NCI-H1092 (cell line): ENCODE results near the gene FAM168B.
A peak's percentile ranks its signal among the peaks of the same experiment; 100 is the strongest.

Source experiments
- DNase-seq: peaks from one replicate; lab custom pipeline; 2025; lab: John Stamatoyannopoulos, UW

FAM168B gene

DNA sequence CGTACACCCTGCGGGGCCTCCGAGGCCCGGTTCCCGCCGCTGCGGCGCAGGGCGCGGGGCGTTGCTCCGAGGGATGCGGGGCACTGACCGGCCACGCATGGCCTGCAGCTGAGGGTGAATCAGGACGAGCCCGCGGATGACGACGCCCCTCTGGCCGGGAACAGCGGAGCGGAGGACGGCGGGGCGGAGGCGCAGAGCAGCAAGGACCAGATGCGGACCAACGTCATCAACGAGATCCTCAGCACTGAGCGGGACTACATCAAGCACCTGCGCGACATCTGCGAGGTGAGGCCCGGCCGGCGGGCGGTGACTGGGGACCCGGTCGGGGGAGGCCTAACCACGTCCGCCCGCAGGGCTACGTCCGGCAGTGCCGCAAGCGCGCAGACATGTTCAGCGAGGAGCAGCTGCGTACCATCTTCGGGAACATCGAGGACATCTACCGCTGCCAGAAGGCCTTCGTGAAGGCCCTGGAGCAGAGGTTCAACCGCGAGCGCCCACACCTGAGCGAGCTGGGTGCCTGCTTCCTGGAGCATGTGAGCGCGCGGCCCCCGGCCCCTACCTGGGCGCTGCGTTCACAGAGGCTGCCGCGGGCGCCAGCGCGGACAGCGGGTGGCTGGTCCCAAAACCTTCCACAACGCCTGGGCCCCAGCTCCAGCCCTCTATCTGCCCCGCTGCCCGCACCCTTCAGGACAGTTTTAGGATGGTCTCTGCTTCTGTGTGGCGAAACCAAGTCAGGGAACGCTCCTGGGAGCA is 53.2 kb downstream of the FAM168B start:
- no peak for DNase-seq

DNA sequence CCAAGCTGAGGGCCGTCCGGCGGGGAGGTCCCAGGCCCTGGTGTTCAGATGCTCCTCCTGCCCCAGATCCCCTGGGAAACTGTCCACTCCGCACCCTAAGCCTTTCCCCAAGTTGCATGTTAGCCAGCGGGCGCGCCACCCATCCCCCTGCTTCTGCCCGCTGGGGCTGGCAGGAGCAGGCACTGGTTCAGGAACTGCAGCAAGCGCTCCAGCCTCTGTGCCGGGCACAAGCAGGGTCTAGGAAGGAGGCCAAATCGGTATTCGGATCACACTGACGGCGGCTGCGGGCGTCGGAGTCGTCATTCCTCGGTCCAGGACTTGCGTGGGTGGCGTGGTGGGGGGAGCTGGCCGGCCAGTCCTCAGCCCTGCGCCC is 53.7 kb downstream of the FAM168B start:
- DNase-seq, result no peak

DNA sequence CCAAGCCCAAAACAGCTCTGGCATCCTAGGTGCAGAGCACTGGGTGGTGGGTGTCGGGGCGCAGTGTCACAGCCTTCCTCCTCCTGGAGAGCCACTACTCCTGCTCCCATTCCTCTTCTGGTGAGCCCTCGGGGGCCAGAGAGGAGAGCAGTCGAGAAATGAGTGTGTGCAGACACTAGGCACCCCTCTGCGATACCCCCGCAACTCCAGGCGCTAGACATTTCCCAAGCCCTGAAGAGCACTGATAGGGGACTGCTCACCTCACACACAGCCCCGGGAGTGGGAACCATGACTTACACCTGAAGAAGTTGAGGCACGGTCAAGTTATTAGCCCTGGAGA is 54.2 kb downstream of the FAM168B start:
- no peak for DNase-seq

DNA sequence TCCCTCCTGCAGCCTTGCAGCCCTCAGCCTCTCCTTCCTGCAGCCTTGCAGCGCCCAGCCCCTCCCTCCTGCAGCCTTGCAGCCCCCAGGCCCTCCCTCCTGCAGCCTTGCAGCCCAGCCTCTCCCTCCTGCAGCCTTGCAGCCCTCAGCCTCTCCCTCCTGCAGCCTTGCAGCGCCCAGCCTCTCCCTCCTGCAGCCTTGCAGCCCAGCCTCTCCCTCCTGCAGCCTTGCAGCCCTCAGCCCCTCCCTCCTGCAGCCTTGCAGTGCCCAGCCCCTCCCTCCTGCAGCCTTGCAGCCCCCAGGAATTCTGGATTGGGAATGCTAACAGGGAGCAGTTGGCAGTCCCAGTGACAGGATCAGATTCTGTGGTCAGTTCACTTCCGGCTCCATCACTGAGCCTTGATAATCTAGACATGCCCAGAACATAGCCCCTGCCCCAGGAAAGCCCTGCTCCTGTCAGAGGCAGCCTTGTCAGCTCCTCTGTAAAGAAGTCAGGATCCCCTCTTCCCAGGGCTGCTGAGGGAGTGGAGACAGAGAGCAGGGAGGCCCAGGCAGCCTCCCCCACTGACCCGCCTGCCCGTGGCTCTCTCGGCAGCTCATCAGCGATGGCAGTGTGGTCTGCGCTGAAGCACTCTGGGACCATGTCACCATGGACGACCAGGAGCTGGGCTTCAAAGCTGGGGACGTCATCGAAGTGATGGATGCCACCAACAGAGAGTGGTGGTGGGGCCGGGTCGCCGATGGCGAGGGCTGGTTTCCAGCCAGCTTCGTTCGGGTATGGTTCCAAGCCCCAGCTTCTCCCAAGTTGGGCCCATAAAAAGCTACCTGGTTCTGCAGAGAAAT is 54.8 kb downstream of the FAM168B start:
- DNase-seq, result no peak

DNA sequence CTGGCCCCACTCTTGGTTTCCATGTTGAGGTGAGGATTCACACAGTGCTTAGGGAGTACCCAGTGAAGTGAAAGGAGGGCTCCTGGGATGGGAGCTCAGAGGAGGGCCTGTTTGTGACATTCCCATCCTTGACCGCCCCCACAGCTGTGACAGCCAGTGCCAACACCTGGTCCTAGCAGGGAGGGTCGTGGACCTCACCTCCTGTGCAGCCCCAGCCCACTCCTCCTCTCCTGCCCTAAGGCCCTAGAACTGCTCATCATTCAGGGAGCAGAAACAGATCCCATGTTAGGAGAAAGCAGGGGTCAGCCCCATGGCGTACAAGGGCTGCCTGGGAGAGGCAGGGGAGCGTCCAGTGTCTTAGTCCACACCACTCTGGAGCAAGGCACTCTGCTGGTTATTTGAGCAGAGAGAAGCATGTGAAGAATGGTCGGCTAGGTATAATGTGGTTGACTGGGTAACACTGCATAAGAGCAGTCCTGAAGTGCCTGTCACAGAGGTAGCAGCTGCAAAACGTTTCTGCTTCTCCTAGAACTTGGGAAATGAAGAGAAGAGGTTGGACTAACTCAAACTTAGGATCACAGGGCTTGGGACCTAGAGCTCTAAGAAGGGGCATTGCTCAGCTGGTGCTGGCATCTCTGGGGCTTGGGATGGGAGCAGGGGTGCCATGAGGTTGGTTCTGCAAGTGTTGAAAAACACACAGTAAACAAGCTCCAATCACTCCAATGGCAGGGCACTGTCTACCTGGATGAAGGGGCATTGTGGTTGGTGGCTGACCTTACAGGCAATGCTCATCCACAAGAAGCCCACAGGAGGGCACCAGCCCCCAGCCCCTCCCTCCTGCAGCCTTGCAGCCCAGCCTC is 55.6 kb downstream of the FAM168B start:
- DNase-seq, result no peak

DNA sequence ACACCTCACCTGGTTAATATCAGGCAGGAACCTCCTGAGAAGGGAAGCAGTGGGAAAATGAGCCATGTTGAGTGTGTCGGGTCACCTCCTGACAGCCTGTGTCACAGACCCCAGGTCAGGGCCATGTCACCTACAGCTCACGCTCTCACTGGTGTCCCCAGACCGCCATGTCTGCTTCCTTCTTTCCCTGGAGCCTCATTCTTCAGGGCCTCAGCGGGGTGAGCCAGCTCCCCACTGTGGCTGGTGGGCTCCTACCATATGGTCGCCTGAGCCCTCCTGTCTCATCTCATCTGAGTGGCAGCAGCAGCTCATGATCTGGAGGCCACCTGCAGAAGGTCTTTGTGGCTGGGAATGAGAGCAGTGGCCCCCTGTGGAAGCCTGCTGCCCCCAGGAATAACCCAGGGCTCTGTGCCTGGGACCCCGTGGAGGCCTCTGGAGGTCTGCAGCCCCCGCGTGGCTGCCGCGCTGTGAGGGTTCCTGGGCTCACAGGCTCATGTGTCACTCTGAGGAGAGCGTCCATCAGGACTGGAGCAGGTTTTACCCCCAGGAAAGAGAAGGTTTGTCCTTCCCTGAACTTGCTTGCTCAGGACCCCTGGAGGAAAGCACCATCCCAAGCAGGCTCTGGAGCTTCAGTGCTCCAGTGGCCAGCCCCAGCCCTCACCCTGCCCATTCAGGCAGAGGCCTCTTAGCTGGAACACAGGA is 56.4 kb downstream of the FAM168B start:
- DNase-seq, result no peak

DNA sequence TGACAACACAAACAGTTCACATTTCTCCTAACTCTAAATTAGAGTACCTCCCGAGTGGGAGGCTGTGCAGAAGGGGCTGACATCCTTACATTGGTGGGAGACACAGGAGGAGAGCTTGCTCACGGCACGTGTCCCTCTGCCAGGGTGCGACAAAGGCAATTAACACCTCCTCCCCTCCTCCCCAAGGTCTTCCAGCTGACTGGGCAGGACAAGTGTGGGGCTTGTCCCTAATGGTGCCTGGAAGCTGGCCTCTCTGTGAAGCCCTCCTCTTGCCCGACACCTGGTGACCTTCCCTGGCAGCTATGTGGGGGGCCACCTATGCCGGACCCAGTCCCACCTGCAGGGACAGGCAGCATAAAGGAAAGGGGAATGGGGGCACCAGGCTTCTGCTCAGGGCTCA is 57.0 kb downstream of the FAM168B start:
- DNase-seq, result no peak

DNA sequence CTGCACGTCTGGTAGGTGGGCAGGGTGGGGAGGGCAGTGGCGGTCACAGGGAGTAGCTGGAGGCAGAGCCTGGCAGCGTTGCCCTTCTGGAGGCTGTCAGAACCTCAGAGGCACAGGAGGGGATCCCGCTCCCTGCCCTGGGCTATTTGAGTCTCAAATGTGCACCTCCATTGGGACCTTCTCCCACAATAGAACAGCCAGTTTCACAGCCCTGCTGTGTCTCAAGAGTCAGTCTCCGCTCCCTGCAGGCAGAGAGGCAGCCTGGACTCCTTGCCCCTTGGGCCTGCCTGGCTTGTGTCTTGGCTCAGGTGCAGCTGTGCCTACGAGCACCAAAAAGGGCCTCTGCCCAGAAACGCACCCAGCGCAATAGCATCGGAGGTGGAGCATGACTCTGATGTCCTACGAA is 57.4 kb downstream of the FAM168B start:
- DNase-seq, result no peak

DNA sequence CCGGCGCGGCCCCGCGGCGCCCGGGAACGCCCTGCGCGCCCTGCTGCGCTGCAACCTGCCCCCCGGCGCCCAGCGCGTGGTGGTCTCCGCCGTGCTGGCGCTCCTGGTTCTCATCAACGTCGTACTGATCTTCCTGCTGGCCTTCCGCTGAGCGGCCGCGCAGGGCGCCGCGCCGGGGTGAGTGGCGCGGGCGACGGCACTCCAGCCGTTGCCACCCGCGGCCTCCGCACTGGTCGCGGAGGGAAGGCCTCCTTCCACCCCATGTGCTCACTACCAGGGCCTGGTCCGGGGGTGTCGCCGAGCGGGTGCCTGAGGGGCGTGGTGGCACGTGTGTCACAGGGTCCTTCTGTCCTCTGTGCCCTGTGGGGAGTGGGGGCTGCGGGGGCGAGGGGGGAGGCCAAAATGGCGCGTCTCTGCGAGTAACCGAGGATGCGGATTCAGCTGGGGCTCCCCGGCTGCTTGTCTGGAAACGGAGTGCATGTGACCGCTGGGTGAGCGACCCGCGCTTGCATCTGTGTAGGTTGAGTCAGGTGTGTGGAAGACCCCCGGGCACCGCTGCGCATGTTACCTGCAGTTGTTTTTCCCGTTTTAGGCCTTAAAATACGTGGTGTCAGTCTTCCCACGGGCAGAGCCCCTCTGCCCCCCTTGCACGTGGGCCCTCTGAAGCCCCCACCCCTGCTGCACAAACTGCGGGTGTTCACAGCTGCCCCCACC is 58.0 kb downstream of the FAM168B start:
- no peak for DNase-seq

DNA sequence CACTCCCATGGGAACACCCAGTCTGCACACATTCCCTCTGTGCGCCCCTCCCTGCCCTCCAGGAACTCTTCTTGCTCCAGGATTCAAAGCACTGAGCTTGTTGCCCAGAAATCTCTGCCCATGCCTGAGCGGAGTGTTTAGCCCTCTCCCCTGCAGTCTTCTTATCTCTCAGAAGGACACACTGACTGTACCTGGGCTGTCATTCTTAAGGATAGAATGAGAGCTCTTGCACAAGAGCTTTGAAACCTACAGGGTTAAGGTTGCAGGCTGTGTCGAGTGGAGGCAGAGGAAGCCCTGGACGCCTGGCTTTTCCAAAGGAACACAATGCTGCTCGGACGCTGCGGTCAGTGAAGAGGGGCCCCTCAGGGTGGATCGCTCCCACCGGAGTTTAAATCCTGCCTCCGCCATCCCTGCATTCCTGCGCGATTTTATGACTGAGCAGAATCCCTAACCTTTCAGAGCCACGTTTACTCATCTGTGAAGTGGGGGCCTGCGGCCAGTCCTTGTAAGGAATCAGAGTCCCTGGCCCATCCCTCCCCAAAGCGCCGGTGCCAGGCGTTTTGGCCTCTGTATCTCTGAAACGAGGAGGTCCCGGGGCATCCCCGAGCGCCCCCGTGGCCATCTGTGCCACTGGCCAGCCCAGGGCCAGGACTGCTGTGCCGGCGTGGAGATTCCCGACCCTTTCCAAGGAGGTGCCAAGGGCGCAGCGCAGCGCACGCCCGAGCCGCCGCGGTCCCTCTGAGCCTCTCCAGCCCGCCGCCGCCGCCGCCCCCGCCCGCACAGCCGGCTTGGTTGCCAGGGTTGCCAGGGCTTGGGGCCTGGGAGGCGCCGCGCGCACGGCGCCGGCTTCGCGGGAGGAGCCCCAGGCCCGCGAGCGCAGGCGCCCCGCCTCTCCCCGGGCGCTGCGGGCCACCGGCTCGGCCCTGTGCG is 58.9 kb downstream of the FAM168B start:
- DNase-seq, result peak; percentile 28

DNA sequence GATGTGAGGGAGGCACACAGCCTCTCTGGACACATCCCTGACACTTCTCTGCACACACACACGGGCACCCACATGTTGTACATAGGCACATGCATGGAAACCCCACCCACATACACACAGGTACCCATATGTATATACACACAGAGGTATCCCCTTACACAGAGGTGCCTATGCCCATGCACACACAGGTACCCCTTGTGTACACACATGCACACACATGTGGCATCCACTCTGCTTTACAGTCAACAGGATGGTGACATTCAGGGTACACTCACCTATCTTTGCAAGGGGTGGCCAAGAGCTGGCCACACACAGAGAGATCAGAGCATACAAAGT is 59.5 kb downstream of the FAM168B start:
- no peak for DNase-seq

DNA sequence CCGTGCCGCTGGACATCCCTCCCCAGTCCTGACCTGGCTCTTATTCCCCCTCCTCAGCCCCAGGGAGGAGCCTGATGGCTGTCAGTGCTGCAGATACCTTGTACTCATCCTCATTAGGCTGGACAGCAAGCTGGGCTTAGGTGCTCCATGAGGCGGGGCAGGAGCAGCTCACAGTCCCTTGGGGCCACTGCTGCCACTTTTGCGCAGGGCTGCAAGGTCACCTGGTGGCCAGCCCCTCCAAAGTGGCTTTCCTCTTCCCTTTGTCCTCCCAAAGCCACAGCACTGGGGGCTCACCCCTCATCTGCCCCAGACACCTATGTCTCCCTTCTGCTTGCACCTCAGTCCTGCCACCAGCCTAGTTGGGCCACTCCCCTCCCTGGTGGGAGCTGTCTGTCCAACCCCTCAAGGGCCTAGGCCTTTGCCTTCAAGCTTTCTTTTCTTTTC is 60.8 kb downstream of the FAM168B start:
- DNase-seq, result no peak

DNA sequence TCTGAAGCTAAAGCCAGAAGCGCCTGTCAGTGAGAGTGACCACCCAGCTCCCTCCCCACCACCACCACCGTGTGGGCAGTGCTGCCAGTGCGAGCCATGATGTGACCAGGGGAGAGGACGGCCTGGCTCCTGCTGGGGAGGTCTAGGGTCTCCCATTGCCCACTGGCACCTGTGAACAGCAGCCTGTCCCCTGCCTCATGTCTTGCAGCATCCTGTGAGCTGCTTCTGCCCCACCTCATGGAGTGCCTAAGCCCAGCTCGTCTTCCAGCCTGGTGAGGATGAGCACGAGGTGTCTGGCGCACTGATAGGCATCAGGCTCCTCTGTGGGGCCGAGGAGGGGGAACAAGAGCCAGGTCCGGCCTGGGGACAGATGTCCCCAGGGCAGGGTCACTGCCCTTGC is 61.4 kb downstream of the FAM168B start:
- no peak for DNase-seq

DNA sequence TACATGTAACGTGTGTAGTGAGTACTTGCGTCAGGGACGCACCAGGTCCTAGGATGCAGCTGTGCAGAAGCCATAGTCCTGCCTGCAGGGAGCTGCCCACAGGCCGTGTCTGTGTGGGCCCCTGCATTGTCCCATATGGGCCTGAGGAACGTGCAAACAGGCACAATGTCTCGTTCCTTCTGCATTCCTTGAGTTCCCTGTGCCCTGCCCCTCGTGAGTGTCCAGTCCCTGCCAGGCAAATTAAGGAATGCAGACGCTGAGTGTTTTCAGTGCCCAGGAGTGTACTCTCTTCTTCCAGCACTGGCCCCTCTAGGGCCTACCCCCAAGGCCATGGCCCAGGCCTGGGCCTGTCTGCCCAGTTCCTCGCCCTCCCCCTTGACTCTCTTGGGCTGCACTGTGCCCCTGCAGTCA is 61.8 kb downstream of the FAM168B start:
- DNase-seq, result no peak

DNA sequence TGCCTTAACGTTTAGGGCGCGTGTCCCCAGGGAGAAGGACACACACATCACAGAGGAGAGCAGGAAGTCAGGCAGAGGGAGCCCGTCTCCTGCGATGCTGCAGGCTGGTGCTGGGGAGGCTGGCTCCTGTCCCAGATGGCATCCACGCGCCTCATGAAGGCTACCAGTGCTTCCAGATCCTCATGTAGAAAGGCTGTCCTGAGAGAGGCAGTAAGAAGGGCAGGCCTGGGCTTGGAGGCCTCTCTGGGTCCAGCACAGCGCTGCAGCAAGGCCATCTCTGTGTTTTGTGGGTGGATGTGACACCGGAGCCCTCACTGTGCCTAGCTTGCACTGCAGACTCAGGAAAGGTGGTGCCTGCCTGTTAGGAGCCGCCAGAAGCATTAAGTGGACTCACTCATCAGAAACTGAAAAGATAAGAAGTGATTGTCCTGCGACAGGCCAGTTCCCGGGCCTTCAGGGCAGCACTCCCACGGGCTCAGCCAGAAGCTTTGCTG is 62.7 kb downstream of the FAM168B start:
- no peak for DNase-seq

DNA sequence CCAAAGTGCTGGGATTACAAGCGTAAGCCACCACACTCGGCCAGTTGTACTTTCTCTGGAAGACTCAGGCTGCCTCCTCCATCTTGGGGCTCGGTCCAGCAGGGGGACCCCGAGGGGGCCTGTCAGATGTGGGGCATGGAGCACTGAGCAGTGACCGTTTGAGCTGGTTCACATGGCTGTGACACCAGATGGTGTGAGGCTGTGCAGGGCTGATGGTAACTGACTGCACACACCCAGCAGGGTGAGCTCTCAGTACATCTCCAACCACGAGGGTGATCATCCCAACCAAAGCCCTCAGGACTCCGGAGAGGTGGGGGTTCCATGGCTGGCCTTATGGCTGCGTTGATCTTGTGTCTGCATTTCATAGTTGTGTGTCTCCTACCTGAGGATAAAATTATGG is 63.4 kb downstream of the FAM168B start:
- DNase-seq, result no peak

DNA sequence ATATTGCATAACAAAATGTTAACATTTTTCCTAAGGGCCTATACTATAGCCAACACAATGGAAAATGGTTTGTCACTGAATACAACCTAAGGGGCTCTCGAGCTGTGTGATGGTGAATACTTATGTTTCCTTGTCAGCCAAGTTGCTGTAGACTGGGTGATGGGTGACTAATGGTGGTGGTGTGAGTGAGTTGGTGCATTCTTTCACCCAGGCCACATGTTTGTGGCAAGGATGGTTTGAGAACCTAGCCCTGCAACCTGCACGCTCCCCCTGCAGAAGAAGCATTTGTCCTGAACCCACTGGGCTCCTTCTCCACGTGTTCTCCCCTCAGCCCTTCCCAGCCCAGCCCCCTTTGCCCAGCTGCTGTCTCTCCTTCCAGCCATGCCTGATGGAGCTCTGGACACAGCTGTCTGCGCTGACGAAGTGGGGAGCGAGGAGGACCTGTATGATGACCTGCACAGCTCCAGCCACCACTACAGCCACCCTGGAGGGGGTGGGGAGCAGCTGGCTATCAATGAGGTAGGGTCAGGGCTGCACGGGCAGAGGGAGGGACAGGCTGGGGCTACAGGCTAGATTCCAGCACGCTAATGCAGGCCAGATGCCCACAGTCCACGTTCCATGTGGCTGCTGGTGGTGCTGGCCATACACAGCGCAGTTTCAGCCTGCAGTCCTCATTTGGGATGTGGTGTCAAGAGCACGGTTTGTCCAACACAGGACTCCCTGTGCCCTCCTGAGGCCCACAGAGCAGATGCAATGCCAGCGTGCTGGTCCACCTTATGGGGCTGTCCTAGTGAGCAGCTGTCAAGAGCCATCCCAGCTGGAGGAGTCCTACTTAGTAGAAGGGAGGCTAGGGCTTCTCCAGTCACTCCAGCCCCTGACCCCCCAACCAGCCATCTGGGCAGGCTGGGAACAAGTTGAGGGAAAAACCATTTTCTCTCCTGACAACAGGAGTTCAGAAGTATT is 65.4 kb downstream of the FAM168B start:
- no peak for DNase-seq

DNA sequence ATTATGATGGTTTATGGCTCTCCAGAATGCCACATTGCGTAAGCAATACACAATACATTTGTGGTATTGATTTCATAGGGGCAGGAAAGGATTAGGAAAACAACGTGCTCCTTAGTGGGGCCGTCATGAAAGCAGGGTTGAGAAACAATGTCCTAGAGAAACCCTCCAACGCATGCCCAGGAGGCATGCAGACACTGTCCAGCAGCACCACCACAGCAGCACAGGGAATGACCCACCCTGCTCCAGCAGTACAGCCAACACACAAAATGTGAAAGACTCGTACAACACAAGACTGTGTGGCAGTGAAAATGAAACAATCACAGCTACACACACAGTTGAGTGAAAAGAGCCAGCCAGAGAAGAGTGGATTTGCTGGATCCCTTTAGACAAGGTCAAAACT is 66.3 kb downstream of the FAM168B start:
- DNase-seq, result no peak

DNA sequence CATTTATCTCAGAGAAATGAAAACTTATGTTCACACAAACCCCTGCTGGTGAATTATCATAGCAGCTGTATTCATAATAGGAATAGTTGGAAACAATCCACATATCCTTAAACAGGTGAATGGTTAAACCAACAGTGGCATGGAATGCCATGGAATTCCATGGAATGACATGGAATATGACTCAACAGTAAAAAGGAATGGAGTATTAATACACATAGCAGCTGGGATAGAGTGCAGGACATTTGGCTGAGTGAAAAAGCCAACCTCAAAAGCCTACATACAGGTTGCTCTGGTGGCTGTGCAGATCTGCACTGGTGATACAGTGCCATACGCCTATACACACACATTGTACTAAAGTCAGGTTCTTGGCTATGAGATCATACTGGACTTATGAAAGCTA is 69.5 kb downstream of the FAM168B start:
- DNase-seq, result no peak
